Measurements from ENCODE around the gene CACNA1F.

CACNA1F gene

DNA sequence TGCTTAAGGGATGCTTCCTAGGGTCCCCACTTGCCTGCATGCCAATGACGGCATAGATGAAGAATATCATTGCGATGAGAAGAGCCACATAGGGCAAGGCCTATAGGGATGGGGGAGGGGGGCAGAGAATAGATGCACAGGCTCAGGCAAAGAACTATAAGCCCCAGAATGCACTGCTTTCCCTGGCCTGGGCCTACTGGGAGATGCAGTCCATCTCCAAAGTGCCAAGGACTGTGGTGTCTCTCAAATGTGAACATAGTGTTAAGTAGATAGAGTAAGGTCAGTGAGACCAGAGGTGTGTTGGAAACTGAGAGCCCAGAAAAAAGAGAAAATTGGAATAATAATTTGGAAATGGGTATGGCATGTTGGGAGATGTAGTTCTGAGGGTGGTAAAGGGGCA lies 20.9 kb downstream of the CACNA1F start:
- Histone ChIP-seq H3K27me3 (replicated peaks) (no peaks in the 10 kb centered on the region), H3K27ac (no peak overlapping the region), H3K4me3 (ENCODE audit: low read depth, low read length) (no peak overlapping the region), H3K36me3 (replicated peaks) (no peaks in the 10 kb centered on the region)
- no peak for DNase-seq
- TF ChIP-seq, protein P1, sequence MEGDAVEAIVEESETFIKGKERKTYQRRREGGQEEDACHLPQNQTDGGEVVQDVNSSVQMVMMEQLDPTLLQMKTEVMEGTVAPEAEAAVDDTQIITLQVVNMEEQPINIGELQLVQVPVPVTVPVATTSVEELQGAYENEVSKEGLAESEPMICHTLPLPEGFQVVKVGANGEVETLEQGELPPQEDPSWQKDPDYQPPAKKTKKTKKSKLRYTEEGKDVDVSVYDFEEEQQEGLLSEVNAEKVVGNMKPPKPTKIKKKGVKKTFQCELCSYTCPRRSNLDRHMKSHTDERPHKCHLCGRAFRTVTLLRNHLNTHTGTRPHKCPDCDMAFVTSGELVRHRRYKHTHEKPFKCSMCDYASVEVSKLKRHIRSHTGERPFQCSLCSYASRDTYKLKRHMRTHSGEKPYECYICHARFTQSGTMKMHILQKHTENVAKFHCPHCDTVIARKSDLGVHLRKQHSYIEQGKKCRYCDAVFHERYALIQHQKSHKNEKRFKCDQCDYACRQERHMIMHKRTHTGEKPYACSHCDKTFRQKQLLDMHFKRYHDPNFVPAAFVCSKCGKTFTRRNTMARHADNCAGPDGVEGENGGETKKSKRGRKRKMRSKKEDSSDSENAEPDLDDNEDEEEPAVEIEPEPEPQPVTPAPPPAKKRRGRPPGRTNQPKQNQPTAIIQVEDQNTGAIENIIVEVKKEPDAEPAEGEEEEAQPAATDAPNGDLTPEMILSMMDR (IDR thresholded peaks at IDR 0.05; ENCODE audit: low read depth, low read length, missing control alignments): no peak
- in situ Hi-C loops (cut with HindIII; ENCODE audit: low pct_ligation_motif_present, low sequenced_read_pairs): no loop called here

DNA sequence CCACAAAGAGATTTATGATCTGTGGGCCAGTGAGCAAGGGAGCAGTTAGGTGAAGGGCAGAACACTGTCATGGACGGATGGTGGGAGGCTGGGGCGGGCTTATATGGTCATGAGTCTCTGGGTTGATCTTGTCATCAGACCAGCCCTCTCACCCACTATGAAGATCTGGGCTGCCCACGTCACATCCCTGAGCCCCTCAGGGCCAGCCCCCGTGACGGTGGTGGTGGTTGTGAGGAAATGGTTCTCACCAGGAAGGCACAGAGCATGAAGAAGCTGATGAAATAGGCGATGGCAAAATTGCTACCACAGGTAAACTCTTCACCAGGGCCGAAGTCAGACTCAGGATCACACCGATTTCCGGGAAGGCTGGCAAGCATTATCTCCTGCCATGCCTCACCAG lies 22.1 kb downstream of the CACNA1F start:
- Histone ChIP-seq H3K4me3 (ENCODE audit: low read depth, low read length) (no peak overlapping the region), H3K36me3 (replicated peaks) (no peaks in the 10 kb centered on the region), H3K27ac (no peak overlapping the region), H3K27me3 (replicated peaks) (no peaks in the 10 kb centered on the region)
- DNase-seq: no peak
- TF ChIP-seq, protein P1 (IDR thresholded peaks at IDR 0.05; ENCODE audit: low read depth, low read length, missing control alignments): no peak
- in situ Hi-C loops (cut with HindIII; ENCODE audit: low pct_ligation_motif_present, low sequenced_read_pairs): no loop called here

- no peaks in the 10 kb centered on the region for H3K27me3 ChIP-seq (replicated peaks)
- H3K36me3 ChIP-seq (replicated peaks): no peaks in the 10 kb centered on the region
- DNase-seq: no peak
- TF ChIP-seq, protein P1 (IDR thresholded peaks at IDR 0.05; ENCODE audit: low read depth, low read length, missing control alignments): no peak
- in situ Hi-C loops (cut with HindIII; ENCODE audit: low pct_ligation_motif_present, low sequenced_read_pairs): no loop called here
- no peak overlapping the region for H3K4me3 ChIP-seq (ENCODE audit: low read depth, low read length)
- no peak overlapping the region for H3K27ac ChIP-seq
Observed at GRCh38 chrX:49210406-49210805, 22.7 kb downstream of the CACNA1F start.

DNA sequence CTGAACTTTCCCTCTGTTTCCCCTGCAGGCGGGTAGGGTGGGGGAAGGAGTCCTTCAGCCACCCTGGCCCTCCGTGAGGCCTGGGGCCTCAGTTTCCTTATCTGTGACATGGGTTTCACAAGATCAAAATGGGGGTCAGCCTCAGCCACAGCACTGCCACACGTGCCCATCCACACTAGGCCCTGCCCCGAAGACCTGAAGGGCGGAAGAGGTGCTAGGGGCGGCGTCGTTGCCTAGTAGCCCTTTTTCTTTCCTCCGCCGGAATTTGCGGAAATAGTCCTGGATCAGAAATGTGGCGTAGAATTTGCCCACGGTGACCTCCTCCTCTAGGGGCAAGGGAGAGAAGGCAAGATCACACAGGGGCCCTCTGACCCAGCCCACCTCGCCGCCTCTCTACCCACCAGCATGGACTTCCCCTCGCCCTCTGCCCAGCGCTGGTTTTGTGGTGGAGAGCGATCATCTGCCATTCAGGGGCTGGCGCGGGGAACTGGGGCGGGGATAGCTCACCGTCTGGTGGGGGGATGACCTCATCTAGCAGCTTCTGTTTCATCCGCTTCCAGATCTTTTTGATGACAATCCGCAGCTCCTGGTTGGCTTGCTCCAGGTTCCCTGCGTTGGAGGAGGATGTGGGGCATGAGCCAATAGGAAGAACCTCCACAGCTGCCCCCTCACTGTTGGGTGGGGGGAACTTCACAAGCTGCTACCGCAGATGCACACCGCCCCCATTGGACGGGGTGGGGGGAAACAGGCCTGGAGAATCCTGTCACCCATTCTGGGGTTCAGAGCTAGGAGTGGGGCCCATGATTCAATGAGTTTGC lies 23.5 kb downstream of the CACNA1F start:
- no peak overlapping the region for H3K4me3 ChIP-seq (ENCODE audit: low read depth, low read length)
- DNase-seq: no peak
- H3K36me3 ChIP-seq (replicated peaks): no peaks in the 10 kb centered on the region
- TF ChIP-seq, protein P1 (IDR thresholded peaks at IDR 0.05; ENCODE audit: low read depth, low read length, missing control alignments): no peak
- H3K27ac ChIP-seq: no peak overlapping the region
- H3K27me3 ChIP-seq (replicated peaks): no peaks in the 10 kb centered on the region
- in situ Hi-C loops (cut with HindIII; ENCODE audit: low pct_ligation_motif_present, low sequenced_read_pairs): no loop called here

- no peak for DNase-seq
- in situ Hi-C loops (cut with HindIII; ENCODE audit: low pct_ligation_motif_present, low sequenced_read_pairs): no loop called here
- Histone ChIP-seq H3K4me3 (ENCODE audit: low read depth, low read length) (no peak overlapping the region), H3K27me3 (replicated peaks) (no peaks in the 10 kb centered on the region), H3K27ac (no peak overlapping the region), H3K36me3 (replicated peaks) (no peaks in the 10 kb centered on the region)
- TF ChIP-seq, protein P1 (IDR thresholded peaks at IDR 0.05; ENCODE audit: low read depth, low read length, missing control alignments): no peak
Observed at GRCh38 chrX:49208399-49208798, 24.7 kb downstream of the CACNA1F start.

DNA sequence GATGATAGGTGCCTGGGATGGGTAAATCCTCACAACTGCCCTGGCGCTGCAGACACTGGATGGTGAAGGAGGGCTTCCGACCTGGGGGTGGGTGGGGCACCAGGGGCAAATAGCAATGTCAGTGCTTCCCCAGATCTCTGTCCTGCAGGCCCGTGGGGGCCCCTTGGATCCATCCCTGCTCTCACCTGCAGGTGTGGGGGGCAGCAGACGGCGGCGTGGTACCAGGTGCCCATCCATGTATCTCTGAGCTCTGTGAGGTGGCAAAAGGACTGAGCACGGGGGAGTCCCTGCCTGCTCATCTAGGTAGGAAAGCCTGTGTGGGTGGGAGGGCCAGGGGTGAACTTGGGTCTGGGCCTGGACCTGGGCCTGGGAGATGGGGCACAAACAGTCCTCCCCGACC lies 26.6 kb downstream of the CACNA1F start:
- Histone ChIP-seq H3K4me3 (ENCODE audit: low read depth, low read length) (no peak overlapping the region), H3K36me3 (replicated peaks) (no peaks in the 10 kb centered on the region), H3K27me3 (replicated peaks) (no peaks in the 10 kb centered on the region), H3K27ac (no peak overlapping the region)
- no peak for DNase-seq
- in situ Hi-C loops (cut with HindIII; ENCODE audit: low pct_ligation_motif_present, low sequenced_read_pairs): no loop called here
- TF ChIP-seq, protein P1 (IDR thresholded peaks at IDR 0.05; ENCODE audit: low read depth, low read length, missing control alignments): no peak
